ENCODE results near the gene ZFHX2. TPM values are rescaled to one million over a fixed set of nuclear protein-coding genes. Genes with fewer than 3 reads are reported as not detected.

The ZFHX2 gene
- polyA plus RNA-seq, 1 donor from 2014 or later: 0.72 TPM

DNA sequence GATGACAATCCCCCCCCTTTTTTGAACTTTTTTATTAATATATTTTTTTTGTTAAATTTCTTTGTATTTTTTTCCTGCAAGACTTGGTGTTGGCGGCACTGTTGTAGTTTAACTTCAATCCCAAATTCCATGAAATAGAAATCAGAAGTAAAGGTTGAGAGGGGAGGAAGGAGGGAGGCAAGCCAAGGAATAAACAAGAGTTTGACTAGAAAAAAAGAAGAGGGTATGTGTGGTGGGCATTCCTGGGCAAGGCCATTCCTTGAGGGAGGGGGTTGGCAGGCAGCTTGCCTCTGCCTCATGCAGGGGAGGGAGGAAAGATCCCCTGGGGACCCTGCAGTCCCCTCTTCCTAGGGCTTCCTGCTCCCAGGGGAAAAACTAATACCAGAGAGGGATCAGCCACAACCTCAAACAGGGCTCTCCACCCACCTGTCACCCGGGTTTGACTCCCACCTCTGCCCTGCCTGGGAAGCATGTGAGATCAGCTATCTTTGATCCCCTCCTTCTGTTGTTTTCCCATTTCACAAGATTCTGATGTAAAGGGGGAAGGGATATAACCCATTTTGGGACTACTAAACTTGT lies 16.5 kb upstream of the ZFHX2 start:
- H3K79me2 ChIP-seq (replicated peaks; ENCODE audit: insufficient read depth, low read length): no peaks in the 10 kb centered on the region
- H3K9me3 ChIP-seq (ENCODE audit: low read length): no peaks in the 10 kb centered on the region
- no peaks in the 10 kb centered on the region for H3F3A ChIP-seq (ENCODE audit: insufficient read depth, low read length, poor library complexity, severe bottlenecking)
- H3K4me3 ChIP-seq (ENCODE audit: low read length): peak overlapping the region; percentile 73
- H3K36me3 ChIP-seq (ENCODE audit: insufficient read depth, low read length): no peaks in the 10 kb centered on the region
- peak overlapping the region; percentile 86 for H3K27ac ChIP-seq (ENCODE audit: low read length)
- peak overlapping the region; percentile 88 for H3K9ac ChIP-seq (ENCODE audit: low read length)
- H3K9me2 ChIP-seq (ENCODE audit: insufficient read depth, low read length): no peaks in the 10 kb centered on the region
- no peaks in the 10 kb centered on the region for H4K20me1 ChIP-seq (ENCODE audit: insufficient read depth)
- H3K4me2 ChIP-seq (ENCODE audit: low read length): peak overlapping the region; percentile 68
- no peak overlapping the region for H2AFZ ChIP-seq (ENCODE audit: low read depth, low read length)
- TF ChIP-seq TAF1 (IDR thresholded peaks at IDR 0.05; ENCODE audit: low read depth) (no peak), SMC3 (conservative IDR thresholded peaks at IDR 0.05; ENCODE audit: poor library complexity) (no peak), RAD21 (conservative IDR thresholded peaks at IDR 0.05) (no peak), POLR2AphosphoS5 (IDR thresholded peaks at IDR 0.05) (no peak), REST (IDR thresholded peaks at IDR 0.05; ENCODE audit: borderline replicate concordance) (no peak), EZH2 (IDR thresholded peaks at IDR 0.05; ENCODE audit: borderline replicate concordance, insufficient read depth, low read length, poor library complexity, severe bottlenecking) (no peak), EP300 (conservative IDR thresholded peaks at IDR 0.05; ENCODE audit: poor library complexity, severe bottlenecking) (no peak), MXI1 (conservative IDR thresholded peaks at IDR 0.05; ENCODE audit: poor library complexity, severe bottlenecking) (no peak)
- TF ChIP-seq, protein P1, sequence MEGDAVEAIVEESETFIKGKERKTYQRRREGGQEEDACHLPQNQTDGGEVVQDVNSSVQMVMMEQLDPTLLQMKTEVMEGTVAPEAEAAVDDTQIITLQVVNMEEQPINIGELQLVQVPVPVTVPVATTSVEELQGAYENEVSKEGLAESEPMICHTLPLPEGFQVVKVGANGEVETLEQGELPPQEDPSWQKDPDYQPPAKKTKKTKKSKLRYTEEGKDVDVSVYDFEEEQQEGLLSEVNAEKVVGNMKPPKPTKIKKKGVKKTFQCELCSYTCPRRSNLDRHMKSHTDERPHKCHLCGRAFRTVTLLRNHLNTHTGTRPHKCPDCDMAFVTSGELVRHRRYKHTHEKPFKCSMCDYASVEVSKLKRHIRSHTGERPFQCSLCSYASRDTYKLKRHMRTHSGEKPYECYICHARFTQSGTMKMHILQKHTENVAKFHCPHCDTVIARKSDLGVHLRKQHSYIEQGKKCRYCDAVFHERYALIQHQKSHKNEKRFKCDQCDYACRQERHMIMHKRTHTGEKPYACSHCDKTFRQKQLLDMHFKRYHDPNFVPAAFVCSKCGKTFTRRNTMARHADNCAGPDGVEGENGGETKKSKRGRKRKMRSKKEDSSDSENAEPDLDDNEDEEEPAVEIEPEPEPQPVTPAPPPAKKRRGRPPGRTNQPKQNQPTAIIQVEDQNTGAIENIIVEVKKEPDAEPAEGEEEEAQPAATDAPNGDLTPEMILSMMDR (IDR thresholded peaks at IDR 0.05; ENCODE audit: poor library complexity, severe bottlenecking): no peak
- H3K27me3 ChIP-seq (ENCODE audit: insufficient read depth, low read depth, low read length): no peaks in the 10 kb centered on the region

- Histone ChIP-seq H3K79me2 (replicated peaks; ENCODE audit: insufficient read depth, low read length) (no peaks in the 10 kb centered on the region), H3K36me3 (ENCODE audit: insufficient read depth, low read length) (no peaks in the 10 kb centered on the region), H3K9me2 (ENCODE audit: insufficient read depth, low read length) (no peaks in the 10 kb centered on the region), H4K20me1 (ENCODE audit: insufficient read depth) (no peaks in the 10 kb centered on the region), H3F3A (ENCODE audit: insufficient read depth, low read length, poor library complexity, severe bottlenecking) (no peaks in the 10 kb centered on the region), H3K9me3 (ENCODE audit: low read length) (no peaks in the 10 kb centered on the region), H3K27me3 (ENCODE audit: insufficient read depth, low read depth, low read length) (no peaks in the 10 kb centered on the region), H3K4me3 (ENCODE audit: low read length) (peak within 1 kb of the TSS; percentile 73), H3K27ac (ENCODE audit: low read length) (peak within 1 kb of the TSS; percentile 86), H2AFZ (ENCODE audit: low read depth, low read length) (peak within 1 kb of the TSS; percentile 42), H3K9ac (ENCODE audit: low read length) (peak within 1 kb of the TSS; percentile 88), H3K4me2 (ENCODE audit: low read length) (peak within 1 kb of the TSS; percentile 68)
- TF ChIP-seq, protein P1 (IDR thresholded peaks at IDR 0.05; ENCODE audit: poor library complexity, severe bottlenecking): peak; percentile 12
- no peak for TF ChIP-seq EP300 (conservative IDR thresholded peaks at IDR 0.05; ENCODE audit: poor library complexity, severe bottlenecking)
- no peak for TF ChIP-seq TAF1 (IDR thresholded peaks at IDR 0.05; ENCODE audit: low read depth)
- TF ChIP-seq SMC3 (conservative IDR thresholded peaks at IDR 0.05; ENCODE audit: poor library complexity): peak; percentile 14
- no peak for TF ChIP-seq REST (IDR thresholded peaks at IDR 0.05; ENCODE audit: borderline replicate concordance)
- TF ChIP-seq POLR2AphosphoS5 (IDR thresholded peaks at IDR 0.05): peak; percentile 8
- TF ChIP-seq RAD21 (conservative IDR thresholded peaks at IDR 0.05): peak; percentile 15
- peak; percentile 46 for TF ChIP-seq MXI1 (conservative IDR thresholded peaks at IDR 0.05; ENCODE audit: poor library complexity, severe bottlenecking)
These were observed 15.8 kb upstream of the ZFHX2 start, which contains the start of gene AP1G2 for GRCh38 chr14:23567186-23568020. Gene AP1G2, minus strand, starts transcription at chr14:23567791. Its CDS starts 477 bp downstream, at chr14:23567314.
